ENCODE data around the gene HACD4. TPM values are rescaled to one million over a fixed set of nuclear protein-coding genes. Genes with fewer than 3 reads are reported as not detected.

Gene HACD4
- total RNA-seq, 1 experiment from 2014 or later = 0.07 TPM

GRCh38 chr9:20972684-20973083 is 58.8 kb downstream of the HACD4 start:
- Mint-ChIP-seq H3K9me3 (ENCODE audit: low read depth, unreplicated experiment) (no peaks in the 10 kb centered on the region), H3K4me1 (ENCODE audit: low read depth, unreplicated experiment) (no peaks in the 10 kb centered on the region), H3K4me3 (ENCODE audit: low read depth, unreplicated experiment) (no peak overlapping the region), H3K36me3 (ENCODE audit: insufficient read depth, unreplicated experiment) (no peaks in the 10 kb centered on the region), H3K27ac (ENCODE audit: unreplicated experiment) (no peak overlapping the region), H3K27me3 (ENCODE audit: unreplicated experiment) (no peaks in the 10 kb centered on the region)
- intact Hi-C loops (cut with micrococcal nuclease; ENCODE audit: unreplicated experiment) = loop anchor here (10.0 kb wide), 1 partner anchor 58 kb away; no protein-coding TSS in a partner anchor
- no peak for TF ChIP-seq CTCF (IDR thresholded peaks at IDR 0.05; ENCODE audit: unreplicated experiment)
- CTCF ChIA-PET = no interaction called here
- BruUV-seq (replicated peaks) = no TSS peak
- no peak for DNase-seq

GRCh38 chr9:20962536-20963225 is 68.8 kb downstream of the HACD4 start:
- H3K9me3 Mint-ChIP-seq (ENCODE audit: low read depth, unreplicated experiment) = no peaks in the 10 kb centered on the region
- no peaks in the 10 kb centered on the region for H3K4me1 Mint-ChIP-seq (ENCODE audit: low read depth, unreplicated experiment)
- TF ChIP-seq CTCF (IDR thresholded peaks at IDR 0.05; ENCODE audit: unreplicated experiment) = no peak
- BruUV-seq (replicated peaks) = no TSS peak
- CTCF ChIA-PET = no interaction called here
- H3K27ac Mint-ChIP-seq (ENCODE audit: unreplicated experiment) = no peak overlapping the region
- no peak overlapping the region for H3K4me3 Mint-ChIP-seq (ENCODE audit: low read depth, unreplicated experiment)
- DNase-seq = no peak
- no peaks in the 10 kb centered on the region for H3K36me3 Mint-ChIP-seq (ENCODE audit: insufficient read depth, unreplicated experiment)
- intact Hi-C loops (cut with micrococcal nuclease; ENCODE audit: unreplicated experiment) = no loop called here
- no peaks in the 10 kb centered on the region for H3K27me3 Mint-ChIP-seq (ENCODE audit: unreplicated experiment)

GRCh38 chr9:20950707-20951106 is 80.7 kb downstream of the HACD4 start:
- BruUV-seq (replicated peaks) = no TSS peak
- CTCF ChIA-PET = no interaction called here
- Mint-ChIP-seq H3K27ac (ENCODE audit: unreplicated experiment) (no peak overlapping the region), H3K27me3 (ENCODE audit: unreplicated experiment) (no peaks in the 10 kb centered on the region), H3K4me1 (ENCODE audit: low read depth, unreplicated experiment) (no peaks in the 10 kb centered on the region), H3K36me3 (ENCODE audit: insufficient read depth, unreplicated experiment) (no peaks in the 10 kb centered on the region), H3K9me3 (ENCODE audit: low read depth, unreplicated experiment) (no peaks in the 10 kb centered on the region), H3K4me3 (ENCODE audit: low read depth, unreplicated experiment) (no peak overlapping the region)
- TF ChIP-seq CTCF (IDR thresholded peaks at IDR 0.05; ENCODE audit: unreplicated experiment) = no peak
- no peak for DNase-seq
- intact Hi-C loops (cut with micrococcal nuclease; ENCODE audit: unreplicated experiment) = no loop called here

Other genes starting within 250 kb of the HACD4 start
- gene IFNB1, start 46.3 kb upstream of the HACD4 start, total RNA-seq (2022) = 0.42 and 0.61 TPM in 2 replicates
- gene IFNW1, start 110.2 kb upstream of the HACD4 start, total RNA-seq (2022) = not detected in 2 replicates
- gene IFNA21, start 135.0 kb upstream of the HACD4 start, total RNA-seq (2022) = not detected in 2 replicates
- gene IFNA4, start 155.9 kb upstream of the HACD4 start, total RNA-seq (2022) = not detected in 2 replicates
- not detected in 2 replicates for gene IFNA7, start 170.6 kb upstream of the HACD4 start, total RNA-seq (2022)
- not detected in 2 replicates for gene IFNA10, start 175.5 kb upstream of the HACD4 start, total RNA-seq (2022)
- gene IFNA16, start 185.7 kb upstream of the HACD4 start, total RNA-seq (2022) = not detected in 2 replicates
- not detected in 2 replicates for gene IFNA17, start 196.6 kb upstream of the HACD4 start, total RNA-seq (2022)
- gene IFNA14, start 208.4 kb upstream of the HACD4 start, total RNA-seq (2022) = not detected in 2 replicates

Data from Calu3 (cell line).